NK-92 (cell line): Measurements from ENCODE around the gene CEND1.
"Not testable (repeated sequence)": the region's sequence is repeated elsewhere in the genome, so short reads cannot be mapped to it uniquely, and the experiment has no call there.

ENCODE experiments used
- DNase-seq: peaks from one replicate; lab custom pipeline; 2025; ENCODE audit not compliant: unreplicated experiment; lab: John Stamatoyannopoulos, UW

The CEND1 gene

DNA sequence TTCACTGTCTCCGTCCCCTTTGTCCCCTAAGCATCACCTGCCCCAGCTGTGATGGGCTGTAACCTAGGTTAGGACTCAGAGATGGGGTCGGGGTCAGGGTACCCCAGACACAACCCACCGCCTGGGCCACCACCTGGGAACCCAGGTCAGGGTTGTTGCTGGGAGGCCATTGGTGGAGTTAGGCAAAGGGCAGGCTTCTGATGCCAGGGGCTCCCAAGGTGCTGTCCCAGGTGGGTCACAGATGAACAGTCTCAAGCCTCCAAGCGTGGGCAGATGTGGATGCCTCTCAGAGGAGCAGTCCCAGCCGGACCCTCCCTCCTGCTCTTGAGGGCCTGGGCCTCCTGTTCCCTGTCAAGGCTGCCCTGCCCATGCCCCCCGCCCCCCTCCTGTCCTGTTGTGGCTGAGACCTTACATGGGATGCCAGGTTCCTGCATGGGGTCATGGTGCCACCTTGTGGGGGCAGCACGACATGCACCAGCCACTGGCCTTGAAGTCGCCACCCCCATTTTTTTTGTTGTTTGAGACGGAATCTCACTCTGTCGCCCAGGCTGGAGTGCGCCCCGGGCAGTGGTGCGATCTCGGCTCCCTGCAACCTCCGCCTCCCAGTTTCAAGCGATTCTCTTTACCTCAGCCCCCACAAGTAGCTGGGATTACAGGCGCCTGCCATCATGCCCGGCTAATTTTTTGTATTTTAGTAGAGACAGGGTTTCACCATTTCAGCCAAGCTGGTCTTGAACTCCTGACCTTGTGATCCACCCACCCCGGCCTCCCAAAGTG, 24.7 kb downstream of the CEND1 start:
- no peak for DNase-seq

DNA sequence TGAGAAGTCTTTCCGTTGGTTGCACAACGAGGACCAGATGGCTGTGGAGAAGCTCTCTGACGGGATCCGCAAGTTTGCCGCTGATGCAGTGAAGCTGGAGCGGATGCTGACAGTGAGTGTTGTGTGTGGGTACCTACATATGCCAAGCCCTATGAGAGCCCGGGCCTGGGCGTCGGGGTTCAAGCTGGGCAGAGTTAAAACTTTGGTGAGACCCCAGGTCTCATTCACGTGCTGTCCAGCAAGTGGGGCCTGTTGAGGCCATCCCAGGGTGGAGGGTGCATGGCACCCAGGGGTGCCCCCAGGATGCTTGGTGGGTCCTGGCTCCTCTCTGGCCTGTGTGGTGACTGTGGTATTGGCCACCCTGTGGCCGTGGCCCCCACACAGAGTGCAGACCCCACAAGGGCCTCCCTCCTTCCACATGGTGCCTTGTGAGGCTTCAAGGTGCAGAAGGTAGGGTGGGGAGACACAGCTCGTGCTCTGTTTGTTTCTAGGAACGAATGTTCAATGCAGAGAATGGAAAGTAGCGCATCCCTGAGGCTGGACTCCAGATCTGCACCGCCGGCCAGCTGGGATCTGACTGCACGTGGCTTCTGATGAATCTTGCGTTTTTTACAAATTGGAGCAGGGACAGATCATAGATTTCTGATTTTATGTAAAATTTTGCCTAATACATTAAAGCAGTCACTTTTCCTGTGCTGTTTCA, 25.4 kb downstream of the CEND1 start:
- no peak for DNase-seq

DNA sequence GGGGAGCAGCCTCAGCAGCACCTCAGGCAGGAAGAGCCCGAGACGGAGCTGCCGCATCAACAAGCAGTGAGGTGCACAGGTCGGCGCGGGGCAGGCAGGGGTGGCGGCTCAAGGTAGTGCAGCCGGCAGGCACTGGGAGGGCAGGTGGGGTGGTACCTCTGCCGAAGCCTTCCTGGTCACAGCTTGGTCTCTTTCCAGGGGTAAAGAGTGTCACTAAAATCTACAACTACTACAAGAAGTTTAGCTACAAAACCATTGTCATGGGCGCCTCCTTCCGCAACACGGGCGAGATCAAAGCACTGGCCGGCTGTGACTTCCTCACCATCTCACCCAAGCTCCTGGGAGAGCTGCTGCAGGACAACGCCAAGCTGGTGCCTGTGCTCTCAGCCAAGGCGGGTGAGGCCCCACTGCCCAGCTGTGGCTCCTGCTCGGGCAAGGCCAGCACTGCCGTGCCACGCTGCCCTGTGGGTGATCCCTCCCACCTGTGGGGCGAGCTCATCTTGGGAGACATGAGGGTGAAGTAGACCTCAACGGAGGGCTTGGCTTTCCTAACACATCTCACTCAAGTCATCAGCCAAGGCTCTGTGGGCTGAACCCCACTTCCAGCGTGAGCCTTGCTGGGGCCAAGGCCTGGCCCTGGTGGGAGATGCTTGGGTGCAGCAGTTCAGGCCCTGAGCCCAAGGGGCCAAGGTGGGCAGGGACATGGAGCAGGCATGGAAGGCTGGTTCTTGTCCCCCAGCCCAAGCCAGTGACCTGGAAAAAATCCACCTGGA, 26.2 kb downstream of the CEND1 start:
- no peak for DNase-seq

DNA sequence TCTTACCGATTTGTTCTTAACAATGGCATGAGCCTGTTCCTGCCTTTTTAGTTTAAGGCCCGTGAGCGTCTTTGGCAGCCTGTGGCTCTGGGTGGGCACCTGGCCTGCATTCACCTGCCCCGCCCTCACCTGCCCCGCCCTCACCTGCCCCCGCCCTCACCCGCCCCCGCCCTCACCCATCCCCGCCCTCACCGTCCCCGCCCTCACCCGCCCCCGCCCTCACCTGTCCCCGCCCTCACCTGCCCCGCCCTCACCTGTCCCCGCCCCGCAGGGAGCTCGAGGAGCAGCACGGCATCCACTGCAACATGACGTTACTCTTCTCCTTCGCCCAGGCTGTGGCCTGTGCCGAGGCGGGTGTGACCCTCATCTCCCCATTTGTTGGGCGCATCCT, 26.8 kb downstream of the CEND1 start:
- no peak for DNase-seq

DNA sequence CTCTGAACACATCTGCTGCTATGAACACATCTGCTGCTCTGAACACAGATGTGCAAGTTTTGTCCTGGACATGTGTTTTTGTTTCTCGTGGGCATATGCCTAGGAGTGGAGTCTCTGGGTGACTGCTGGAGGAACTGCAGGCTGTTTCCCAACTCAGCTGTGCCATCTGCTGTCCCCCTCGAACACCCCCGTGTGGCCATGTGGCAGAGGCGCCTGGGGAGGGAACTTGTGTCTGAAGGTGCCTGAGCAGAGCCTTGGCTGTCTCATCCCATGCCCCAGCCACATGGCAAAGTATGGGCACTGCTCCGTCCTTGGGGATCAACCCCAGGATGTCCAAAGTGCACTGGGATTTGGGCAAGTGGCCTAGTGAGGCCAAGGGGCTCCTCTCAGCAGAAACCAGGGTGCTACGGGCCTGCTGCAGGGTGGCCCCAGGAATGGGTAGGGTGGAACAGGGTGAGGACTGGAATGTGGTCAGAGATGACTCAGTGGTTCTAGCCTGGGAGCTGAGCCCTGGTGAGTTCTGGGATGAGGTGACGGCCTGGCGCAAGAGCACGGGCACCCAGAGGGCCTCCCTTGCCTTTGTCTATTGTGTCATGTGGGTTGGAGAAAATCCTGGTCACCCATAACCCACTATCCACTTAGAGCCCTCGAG, 27.3 kb downstream of the CEND1 start:
- no peak for DNase-seq

DNA sequence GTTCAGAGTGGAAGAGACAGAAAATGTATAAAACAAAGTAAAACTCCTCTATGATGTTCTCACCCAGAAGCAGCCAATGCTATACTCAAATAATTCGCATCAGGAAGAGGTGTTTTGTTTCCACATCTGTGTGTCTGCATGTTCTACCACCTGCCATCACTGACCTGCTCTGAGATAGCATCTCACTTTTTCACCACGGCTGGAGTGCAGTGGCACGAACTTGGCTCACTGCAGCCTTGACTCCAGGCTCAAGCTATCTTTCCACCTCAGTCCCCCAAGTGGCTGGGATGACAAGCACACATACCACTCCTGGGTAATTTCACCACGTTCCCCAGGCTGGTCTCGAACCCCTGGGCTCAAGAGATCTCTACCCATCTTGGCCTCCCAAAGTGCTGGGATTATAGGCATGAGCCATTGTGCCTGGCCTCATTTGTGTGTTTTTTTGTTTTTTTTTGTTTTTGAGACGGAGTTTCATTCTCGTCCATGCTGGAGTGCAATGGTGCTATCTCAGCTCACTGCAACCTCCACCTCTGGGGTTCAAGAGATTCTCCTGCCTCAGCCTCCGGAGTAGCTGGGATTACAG, 28.3 kb downstream of the CEND1 start:
- DNase-seq = no peak

DNA sequence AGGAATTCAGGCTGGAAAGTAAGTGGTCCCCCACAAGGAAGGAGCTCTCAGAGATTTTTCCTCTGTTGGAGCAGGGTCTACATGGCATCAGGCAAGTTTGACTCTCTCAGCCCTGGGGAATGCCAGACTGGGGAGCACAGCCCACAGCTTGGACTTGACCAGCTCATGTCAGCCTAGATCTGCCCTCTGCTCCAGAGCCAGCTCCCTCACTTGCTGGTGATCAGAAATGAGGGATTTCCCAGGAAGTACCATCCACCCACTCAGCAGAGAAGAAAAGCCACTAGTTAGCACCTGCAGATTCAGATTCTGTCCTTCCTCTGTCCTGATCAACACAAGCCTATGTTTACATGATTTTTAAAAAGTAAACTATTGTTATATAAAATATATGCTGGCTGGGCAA, 29.7 kb downstream of the CEND1 start:
- no peak for DNase-seq

DNA sequence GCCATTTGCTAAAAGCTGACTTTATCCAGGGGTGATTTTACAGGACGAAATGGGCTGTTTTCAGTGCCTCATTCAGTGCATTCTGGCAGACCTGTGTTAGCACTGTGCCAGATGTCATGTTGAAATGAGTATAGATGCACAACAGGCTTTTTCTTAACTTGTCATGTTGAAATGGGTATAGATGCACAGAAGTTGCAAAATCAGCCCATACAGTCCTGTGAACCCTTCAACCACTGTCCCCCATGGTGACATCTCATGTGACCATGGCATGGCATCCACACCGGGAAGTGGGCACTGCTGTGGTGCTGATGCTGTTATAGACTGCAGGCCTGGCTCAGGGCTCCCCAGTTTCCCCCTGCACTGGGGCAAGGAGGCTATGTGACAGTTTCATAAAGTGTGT, 40.2 kb downstream of the CEND1 start:
- no peak for DNase-seq

DNA sequence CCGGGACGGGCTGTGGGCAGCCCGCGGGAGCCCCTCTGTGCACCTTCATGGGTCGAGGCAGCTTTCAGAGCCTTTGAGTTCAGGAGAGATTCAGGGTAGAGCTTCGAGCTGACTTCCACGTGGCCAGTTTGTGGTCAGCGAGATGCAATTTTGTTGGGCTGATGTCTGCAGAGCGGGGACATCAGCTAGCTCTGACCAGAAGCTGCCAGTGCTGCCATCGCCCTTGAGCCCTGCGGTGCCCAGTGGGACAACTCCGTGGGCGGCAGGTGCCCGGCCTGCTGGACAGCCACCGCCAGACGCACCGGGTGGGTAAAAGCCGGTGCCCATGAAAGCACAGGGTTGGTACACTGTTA, 41.9 kb downstream of the CEND1 start:
- no peak for DNase-seq

DNA sequence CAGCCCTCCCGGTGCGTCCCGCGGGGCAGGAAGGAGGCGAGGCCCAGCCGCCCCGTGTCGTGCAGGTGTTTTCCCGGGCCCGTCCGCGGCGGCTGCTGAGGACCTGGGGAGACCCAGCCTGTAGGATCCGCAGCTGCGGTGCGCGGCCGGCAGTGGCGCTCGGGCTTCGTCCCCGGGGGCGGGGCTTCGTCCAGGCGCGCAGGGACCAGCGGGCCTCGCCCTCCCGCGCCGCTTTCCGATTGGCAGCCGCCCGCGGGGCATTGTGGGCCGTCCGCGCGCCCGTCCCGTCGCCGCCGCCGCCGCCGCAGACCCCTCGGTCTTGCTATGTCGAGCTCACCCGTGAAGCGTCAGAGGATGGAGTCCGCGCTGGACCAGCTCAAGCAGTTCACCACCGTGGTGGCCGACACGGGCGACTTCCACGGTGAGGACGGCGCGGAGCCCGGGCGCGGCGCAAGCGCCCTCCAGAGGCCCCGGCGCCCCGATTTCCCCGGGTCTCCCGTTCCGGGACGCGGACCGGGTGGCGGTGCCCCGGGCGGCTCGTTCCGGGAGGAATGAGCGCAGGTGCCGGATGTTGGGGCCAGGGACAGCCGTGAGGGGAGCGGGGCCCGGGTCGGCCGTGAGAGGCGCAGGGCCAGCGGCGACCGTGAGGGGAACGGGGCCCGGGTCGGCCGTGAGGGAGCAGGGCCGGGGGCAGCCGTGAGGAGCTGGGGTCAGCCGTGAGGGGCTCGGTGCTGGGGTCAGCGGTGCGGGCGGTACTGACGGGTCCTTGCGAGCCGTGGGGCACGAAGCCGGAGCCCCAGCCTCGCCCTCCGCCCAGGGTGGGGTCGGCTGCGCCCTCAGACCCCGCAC, 42.5 kb downstream of the CEND1 start, which contains the start of gene TALDO1:
Gene TALDO1, plus strand, starts transcription at position 307 of the 849 bp plus-strand sequence. Its CDS starts 18 bp downstream, at position 325.
- no peak for DNase-seq

DNA sequence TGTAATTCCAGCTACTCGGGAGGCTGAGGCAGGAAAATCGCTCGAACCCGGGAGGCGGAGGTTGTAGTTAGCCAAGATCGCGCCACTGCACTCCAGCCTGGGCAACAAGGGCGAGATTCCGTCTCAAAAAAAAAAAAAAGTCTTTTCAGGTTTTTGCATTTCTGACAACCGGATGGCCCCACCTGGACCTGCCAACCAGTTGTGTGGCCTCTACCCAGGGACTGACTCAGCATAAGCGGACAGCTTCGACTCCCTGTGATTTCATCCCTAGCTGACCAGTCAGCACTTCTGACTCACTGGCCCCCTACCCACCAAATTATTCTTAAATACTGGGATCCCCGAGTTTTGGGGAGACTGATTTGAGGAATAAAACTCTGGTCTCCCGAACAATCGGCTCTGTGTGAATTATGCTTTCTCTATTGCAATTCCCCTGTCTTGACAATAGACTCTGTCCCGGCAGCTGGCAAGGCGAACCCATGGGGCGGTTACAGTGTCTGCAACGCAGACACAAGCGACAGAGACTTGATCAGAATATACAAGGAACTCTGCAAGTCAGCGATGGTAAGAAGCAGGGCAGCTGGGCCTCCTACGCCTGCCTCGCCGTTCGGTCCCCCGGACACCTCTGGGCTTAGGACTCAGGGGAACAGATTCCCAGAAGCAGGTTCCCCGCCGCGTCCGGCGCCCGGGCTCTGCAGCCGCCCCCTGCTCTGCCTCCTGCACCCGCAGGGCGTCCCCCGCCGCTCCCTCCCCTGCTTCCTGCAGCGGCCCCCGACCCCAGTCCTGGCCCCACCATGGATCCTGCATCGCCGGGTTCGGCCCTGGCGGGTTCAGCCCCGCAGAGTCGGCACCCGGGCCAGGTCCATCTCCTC, 43.4 kb downstream of the CEND1 start:
- DNase-seq = no peak

DNA sequence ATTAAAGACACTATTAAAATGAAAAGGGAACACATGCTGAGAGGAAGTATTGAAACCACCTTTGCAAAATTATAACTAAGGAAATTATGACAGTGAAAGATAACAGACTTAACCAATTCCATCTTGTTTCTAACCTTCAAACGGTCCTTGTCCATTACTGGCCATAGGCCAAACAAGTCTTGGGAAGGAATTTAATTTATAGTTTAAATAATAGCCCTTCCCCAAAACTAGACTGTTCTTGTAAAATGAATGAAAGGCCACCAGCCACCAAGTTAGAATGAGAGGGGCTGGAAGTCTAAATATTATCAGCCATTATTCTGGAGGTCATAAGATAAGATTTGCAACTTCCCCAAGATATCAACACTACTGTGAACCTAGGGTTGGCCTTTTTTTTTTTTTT, 44.5 kb downstream of the CEND1 start:
- DNase-seq = no peak

DNA sequence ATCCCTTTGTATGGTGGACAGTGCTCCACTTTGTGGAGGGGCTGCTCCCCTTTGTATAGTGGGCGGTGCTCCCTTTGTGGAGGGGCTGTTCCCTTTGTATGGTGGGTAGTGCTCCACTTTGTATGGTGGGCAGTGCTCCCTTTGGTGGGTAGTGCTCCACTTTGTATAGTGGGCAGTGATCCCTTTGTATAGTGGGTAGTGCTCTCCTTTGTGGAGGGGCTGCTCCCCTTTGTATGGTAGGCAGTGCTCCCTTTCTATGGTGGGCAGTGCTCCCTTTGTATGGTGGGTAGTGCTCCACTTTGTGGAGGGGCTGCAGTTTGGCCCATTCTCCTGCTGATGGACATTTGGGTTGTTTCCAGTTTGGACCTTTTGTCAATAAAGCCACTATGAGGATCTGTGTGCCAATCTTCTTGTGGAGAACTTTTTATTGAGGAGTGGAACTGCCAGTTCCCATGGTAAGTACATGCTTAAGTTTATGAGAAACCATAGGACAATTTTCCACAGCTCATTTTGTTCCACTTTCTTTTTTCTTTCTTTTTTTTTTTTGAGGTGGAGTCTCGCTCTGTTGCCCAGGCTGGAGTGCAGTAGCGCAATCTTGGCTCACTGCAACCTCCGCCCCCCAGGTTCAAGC, 47.2 kb downstream of the CEND1 start:
- no peak for DNase-seq

DNA sequence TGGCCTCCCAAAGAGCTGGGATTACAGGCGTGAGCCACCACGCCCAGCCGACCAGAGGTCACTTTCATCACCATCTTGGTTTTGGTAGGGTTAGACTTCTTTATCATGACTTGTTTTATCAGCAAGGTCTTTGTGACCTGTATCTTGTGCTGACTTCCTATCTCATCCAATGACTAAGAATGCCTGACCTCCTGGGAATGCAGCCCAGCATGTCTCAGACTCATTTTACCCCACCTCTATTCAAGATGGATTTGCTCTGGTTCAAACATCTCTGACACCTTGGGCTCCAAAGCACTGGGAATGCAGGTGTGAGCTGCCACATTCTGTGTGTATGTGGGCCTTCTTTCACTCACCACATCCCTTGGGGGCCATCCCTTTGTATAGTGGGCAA, 47.7 kb downstream of the CEND1 start:
- no peak for DNase-seq

DNA sequence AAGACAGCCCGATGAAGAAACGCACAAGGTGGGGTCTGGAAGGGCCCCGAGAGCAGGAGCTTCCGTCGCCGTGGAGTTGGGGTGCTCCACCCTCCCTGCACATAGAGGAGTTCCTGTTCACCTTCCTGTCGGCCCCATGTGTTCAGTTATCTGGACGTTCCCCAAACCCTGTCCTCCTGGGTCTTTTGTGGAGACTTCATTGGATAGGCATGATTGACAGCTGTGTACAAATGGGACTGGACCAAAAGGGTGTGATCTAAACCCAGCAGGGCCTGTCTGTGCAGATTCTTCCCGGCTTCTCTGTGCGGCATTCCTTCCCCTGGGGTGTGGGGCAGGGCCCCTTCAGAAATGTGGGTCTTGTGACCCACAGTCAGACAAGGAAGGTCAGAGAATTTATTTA, 52.0 kb downstream of the CEND1 start:
- not testable (repeated sequence) for DNase-seq

DNA sequence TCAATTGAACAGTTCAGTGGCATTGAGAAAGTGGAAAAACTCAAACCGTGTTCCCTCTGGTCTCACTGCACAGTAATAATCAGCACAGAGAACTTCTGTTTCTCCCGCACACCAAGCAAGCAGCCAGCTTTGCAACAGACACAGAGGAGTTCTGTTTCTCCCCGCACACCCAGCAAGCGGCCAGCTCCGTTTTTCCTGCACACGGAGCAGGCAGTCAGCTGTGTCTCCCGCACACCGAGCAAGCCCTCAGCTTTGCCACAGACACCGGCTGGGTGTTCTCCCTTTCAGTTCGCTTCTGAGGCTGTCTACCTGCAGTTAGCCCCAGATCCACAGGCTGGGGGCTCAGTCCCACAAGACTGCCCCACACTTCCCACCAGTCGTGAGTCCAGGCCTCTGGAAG, 52.5 kb downstream of the CEND1 start:
- DNase-seq = no peak
